HUES6 (cell line): ENCODE measurements around the gene PPP1R2C.

Source experiments
- H3K27ac ChIP-seq: 2 replicates; pipeline ENCODE4 v1.7.0; 2013; ENCODE audit warnings: low read depth, mild to moderate bottlenecking, low read length, inconsistent platforms
- H3K27me3 ChIP-seq: 2 replicates; pipeline ENCODE4 v1.6.1; 2013; ENCODE audit warnings: low read length; ENCODE audit not compliant: control insufficient read depth, insufficient read depth
- H3K36me3 ChIP-seq: 2 replicates; pipeline ENCODE4 v1.6.1; 2013; ENCODE audit warnings: low read length; ENCODE audit not compliant: control insufficient read depth, insufficient read depth
- H3K4me1 ChIP-seq: 2 replicates; pipeline ENCODE4 v1.6.1; 2013; ENCODE audit warnings: low read length; ENCODE audit not compliant: control insufficient read depth, insufficient read depth
- H3K4me3 ChIP-seq: 2 replicates; pipeline ENCODE4 v1.5.1; 2013; ENCODE audit warnings: low read depth, low read length
- H3K9ac ChIP-seq: one replicate; pipeline ENCODE4 v1.6.1; 2013; ENCODE audit warnings: mild to moderate bottlenecking, low read length
- H3K9me3 ChIP-seq: 2 replicates; pipeline ENCODE4 v1.6.1; 2013; ENCODE audit warnings: low read depth, low read length; ENCODE audit not compliant: control insufficient read depth, insufficient read depth

Gene PPP1R2C

GRCh38 chrX:42797651-42798269 is 19.8 kb upstream of the PPP1R2C start:
- H3K27me3 ChIP-seq: no peaks in the 10 kb centered on the region; the same call in 1 of the 2 replicates
- no peaks in the 10 kb centered on the region; the same call in 1 of the 2 replicates for H3K36me3 ChIP-seq
- H3K4me3 ChIP-seq: no peak overlapping the region
- no peak overlapping the region for H3K27ac ChIP-seq
- H3K4me1 ChIP-seq: peaks cover 3% of the 10 kb centered on the region; the same call in 1 of the 2 replicates
- H3K9me3 ChIP-seq: peaks cover 31% of the 10 kb centered on the region
- H3K9ac ChIP-seq: no peak overlapping the region

- H3K9ac ChIP-seq: no peak overlapping the region
- H3K27ac ChIP-seq: no peak overlapping the region
- H3K4me1 ChIP-seq: no peaks in the 10 kb centered on the region
- no peak overlapping the region for H3K4me3 ChIP-seq
- no peaks in the 10 kb centered on the region; the same call in 1 of the 2 replicates for H3K27me3 ChIP-seq
- H3K9me3 ChIP-seq: peaks cover 19% of the 10 kb centered on the region
- no peaks in the 10 kb centered on the region for H3K36me3 ChIP-seq
Observed at GRCh38 chrX:42783451-42783850, 5.5 kb upstream of the PPP1R2C start.

- no peak overlapping the region for H3K4me3 ChIP-seq
- H3K27me3 ChIP-seq: peaks cover 6% of the 10 kb centered on the region; the same call in 1 of the 2 replicates
- H3K27ac ChIP-seq: no peak overlapping the region
- H3K4me1 ChIP-seq: no peaks in the 10 kb centered on the region
- no peak overlapping the region for H3K9ac ChIP-seq
- H3K36me3 ChIP-seq: 0 out of 2 replicates have a peak, but pooled peaks cover 4% of the 10 kb centered on the region
- H3K9me3 ChIP-seq: peaks cover 56% of the 10 kb centered on the region
Observed at GRCh38 chrX:42776195-42776594, 1.8 kb downstream of the PPP1R2C start.

- Histone ChIP-seq H3K9ac (no peak overlapping the region), H3K27me3 (peaks cover 6% of the 10 kb centered on the region; the same call in 1 of the 2 replicates), H3K4me1 (no peaks in the 10 kb centered on the region), H3K9me3 (peaks cover 59% of the 10 kb centered on the region), H3K27ac (no peak overlapping the region), H3K36me3 (0 out of 2 replicates have a peak, but pooled peaks cover 4% of the 10 kb centered on the region), H3K4me3 (no peak overlapping the region)
Observed at GRCh38 chrX:42772874-42773273, 5.1 kb downstream of the PPP1R2C start.

GRCh38 chrX:42771506-42772335 is 6.2 kb downstream of the PPP1R2C start:
- Histone ChIP-seq H3K4me3 (no peak overlapping the region), H3K4me1 (no peaks in the 10 kb centered on the region), H3K9ac (no peak overlapping the region), H3K9me3 (peaks cover 61% of the 10 kb centered on the region), H3K27me3 (no peaks in the 10 kb centered on the region; the same call in 1 of the 2 replicates), H3K36me3 (no peaks in the 10 kb centered on the region), H3K27ac (no peak overlapping the region)

DNA sequence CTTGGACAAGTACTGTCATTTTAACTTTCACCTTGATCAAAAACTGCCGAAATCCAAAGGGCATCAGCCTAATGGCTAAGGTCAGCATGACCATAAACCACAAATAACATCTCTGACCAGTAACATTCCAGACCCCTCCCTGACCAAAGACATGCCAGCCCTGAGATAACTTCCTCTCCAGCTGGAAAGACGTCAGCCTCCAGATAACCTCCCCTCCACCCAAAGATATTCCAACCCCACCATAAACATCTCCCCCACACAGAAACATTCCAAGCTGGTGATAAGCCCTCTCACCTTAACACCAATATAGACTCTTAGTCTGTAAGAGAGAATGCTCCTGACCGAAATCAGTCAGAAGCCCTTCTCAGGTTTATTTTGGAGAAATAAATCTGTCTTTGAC is 7.4 kb downstream of the PPP1R2C start:
- no peak overlapping the region for H3K9ac ChIP-seq
- no peak overlapping the region for H3K4me3 ChIP-seq
- H3K36me3 ChIP-seq: no peaks in the 10 kb centered on the region
- no peaks in the 10 kb centered on the region; the same call in 1 of the 2 replicates for H3K27me3 ChIP-seq
- no peak overlapping the region for H3K27ac ChIP-seq
- no peaks in the 10 kb centered on the region for H3K4me1 ChIP-seq
- peaks cover 65% of the 10 kb centered on the region for H3K9me3 ChIP-seq

DNA sequence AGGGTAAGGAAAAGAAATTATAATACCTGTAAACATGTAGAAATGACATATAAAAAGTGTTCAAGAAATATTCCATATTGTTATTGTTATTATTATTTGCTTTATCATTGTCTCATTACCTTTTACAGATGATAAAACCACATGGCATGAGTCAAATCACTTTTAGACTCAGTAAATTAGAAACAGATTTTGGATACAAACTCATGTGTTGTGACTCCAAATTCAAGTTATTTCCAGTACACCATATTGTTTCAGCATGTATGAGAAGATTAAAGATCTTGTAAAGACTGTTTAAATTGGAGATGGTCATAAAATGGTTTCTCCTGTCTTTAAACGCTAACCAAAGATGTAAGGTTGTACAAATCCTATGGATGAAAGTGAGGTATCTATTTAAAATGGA is 18.1 kb downstream of the PPP1R2C start:
- H3K27ac ChIP-seq: no peak overlapping the region
- H3K4me3 ChIP-seq: no peak overlapping the region
- H3K4me1 ChIP-seq: no peaks in the 10 kb centered on the region
- H3K9me3 ChIP-seq: peaks cover 30% of the 10 kb centered on the region
- H3K36me3 ChIP-seq: no peaks in the 10 kb centered on the region
- H3K9ac ChIP-seq: no peak overlapping the region
- peaks cover 3% of the 10 kb centered on the region; the same call in 1 of the 2 replicates for H3K27me3 ChIP-seq

DNA sequence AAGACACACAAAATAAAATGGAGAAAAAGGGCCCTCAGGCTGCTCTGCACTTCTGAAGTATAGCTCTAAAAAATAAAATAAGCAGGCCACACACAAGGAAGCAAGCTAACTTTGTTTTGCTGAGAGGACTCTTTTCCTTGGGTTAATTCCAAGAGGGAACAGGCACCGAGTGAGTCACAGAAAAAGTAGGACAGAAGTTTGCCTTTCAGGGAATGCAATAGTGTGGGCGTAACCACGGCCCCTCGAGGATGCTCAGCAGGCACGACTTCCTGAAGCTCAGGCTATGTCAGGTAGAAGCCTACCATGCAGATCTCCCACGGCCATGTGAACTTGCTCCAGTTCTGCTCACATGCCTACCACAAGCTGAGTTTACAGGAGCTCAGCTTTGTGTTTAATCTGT is 22.1 kb downstream of the PPP1R2C start:
- H3K27ac ChIP-seq: no peak overlapping the region

DNA sequence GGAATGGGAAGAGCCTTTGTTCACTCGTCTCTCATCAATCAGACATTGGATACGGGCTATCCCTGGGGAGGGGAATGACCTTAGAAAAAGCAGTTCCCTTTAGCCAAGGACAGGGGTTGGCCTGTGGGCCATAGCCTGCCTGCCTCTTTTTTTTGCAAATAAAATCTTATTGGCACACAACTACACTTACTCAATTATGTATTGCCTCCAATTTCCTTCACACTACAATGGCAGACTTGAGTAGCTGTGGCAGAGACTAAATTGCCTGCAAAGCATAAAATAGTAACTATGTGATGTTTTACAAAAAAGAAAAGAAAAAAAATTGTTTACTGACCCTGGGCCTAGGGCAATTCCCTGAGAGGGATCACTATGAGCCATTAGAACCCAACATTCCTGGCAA is 23.4 kb downstream of the PPP1R2C start:
- Histone ChIP-seq H3K27ac (no peak overlapping the region), H3K4me3 (no peak overlapping the region), H3K27me3 (peaks cover 3% of the 10 kb centered on the region; the same call in 1 of the 2 replicates), H3K4me1 (peaks cover 5% of the 10 kb centered on the region; the same call in 1 of the 2 replicates), H3K9ac (no peak overlapping the region), H3K36me3 (no peaks in the 10 kb centered on the region), H3K9me3 (no peaks in the 10 kb centered on the region)

More for the DNA sequence above, 22.1 kb downstream of the PPP1R2C start:
- H3K4me1 ChIP-seq: peaks cover 5% of the 10 kb centered on the region; the same call in 1 of the 2 replicates
- H3K9me3 ChIP-seq: no peaks in the 10 kb centered on the region
- H3K27me3 ChIP-seq: peaks cover 3% of the 10 kb centered on the region; the same call in 1 of the 2 replicates
- no peaks in the 10 kb centered on the region for H3K36me3 ChIP-seq
- H3K9ac ChIP-seq: no peak overlapping the region
- no peak overlapping the region for H3K4me3 ChIP-seq

GRCh38 chrX:42754115-42754514 is 23.8 kb downstream of the PPP1R2C start:
- H3K4me3 ChIP-seq: no peak overlapping the region
- no peaks in the 10 kb centered on the region for H3K9me3 ChIP-seq
- peaks cover 5% of the 10 kb centered on the region; the same call in 1 of the 2 replicates for H3K4me1 ChIP-seq
- no peak overlapping the region for H3K27ac ChIP-seq
- H3K9ac ChIP-seq: no peak overlapping the region
- peaks cover 3% of the 10 kb centered on the region; the same call in 1 of the 2 replicates for H3K27me3 ChIP-seq
- no peaks in the 10 kb centered on the region for H3K36me3 ChIP-seq

DNA sequence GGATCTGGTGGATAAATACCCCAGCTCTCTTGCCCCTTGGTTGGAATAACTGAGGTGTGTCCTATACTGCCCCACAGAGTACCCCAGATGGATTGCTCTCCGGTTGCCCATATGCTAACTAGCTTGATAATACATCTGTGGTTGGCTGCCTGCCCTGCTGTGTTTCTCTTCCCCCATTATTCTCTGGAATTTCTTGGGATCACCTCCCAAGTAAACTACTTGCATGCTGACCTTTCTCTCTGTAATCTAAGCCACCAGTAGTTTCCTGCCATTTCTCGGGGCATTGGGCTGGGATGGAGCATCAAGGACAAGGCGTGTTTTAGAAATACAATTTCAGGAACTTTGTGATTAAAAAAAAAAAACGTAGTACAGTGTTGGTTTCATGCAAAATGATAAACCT is 25.2 kb downstream of the PPP1R2C start:
- no peak overlapping the region for H3K9ac ChIP-seq
- H3K27ac ChIP-seq: no peak overlapping the region
- peaks cover 9% of the 10 kb centered on the region; the same call in 1 of the 2 replicates for H3K4me1 ChIP-seq
- no peak overlapping the region for H3K4me3 ChIP-seq
- H3K27me3 ChIP-seq: no peaks in the 10 kb centered on the region; the same call in 1 of the 2 replicates
- H3K36me3 ChIP-seq: no peaks in the 10 kb centered on the region
- no peaks in the 10 kb centered on the region for H3K9me3 ChIP-seq
